Iris pigment epithelial cell (primary cell): ENCODE data around the gene CAMTA1.

Experiments
- DNase-seq: peaks from one replicate; pipeline ENCODE4 v3.0.0-alpha.2; 2011; ENCODE audit warnings: low read depth

The CAMTA1 gene

DNA sequence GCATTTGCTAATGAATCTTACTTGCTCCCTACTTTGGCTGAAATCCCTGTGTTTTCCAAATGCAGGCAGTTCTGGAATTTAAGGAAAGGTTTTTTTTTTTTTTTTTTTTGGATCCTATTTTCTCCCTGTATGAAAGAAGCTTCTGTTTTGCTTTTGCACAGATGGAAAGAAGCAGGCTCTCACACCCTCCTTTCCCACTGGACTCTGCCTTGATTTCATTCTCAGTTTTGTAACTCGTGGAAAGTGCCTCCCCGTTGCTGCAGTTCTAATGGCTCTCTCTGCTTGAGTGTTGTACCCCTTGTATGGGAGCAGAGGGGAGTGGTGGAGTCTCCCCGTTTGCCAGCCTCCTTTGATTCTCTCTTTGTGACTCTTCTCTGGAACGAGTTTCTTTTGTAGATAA, 291.9 kb downstream of the CAMTA1 start:
- no peak for DNase-seq

DNA sequence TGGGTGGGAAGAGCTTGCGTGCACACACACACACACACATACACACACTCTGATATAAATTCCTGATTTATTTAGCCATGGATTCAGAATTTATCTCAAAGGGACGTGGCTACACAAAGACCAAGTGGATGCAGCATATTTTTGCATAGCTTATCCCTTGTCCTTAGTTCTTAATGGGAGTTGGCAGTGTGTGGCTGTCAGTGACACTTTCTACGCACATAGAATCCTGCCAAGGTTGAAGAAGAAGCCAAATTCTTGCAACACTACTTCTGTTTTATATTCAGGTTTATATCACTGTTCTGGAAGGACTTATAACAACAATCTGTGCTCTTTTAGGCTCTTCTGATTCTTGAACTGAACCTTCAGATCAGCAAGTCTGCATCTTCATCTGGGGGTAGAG, 292.7 kb downstream of the CAMTA1 start:
- no peak for DNase-seq

DNA sequence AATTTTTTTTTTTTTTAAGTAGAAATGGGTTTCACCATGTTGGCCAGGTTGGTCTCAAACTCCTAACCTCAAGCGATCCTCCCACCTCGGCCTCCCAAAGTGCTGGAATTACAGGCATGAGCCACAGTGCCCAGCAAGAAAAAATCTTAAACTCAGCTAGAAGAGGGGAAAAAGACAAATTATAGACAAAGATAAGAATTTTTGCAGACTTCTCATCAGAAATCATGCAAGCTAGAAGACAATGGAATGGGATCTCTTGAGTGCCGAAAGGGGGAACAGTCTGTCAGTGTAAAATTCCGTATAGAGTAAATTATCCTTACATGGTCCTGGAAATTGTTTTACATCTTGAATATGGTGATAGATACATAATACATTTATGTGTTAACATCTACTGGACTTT, 294.4 kb downstream of the CAMTA1 start:
- no peak for DNase-seq

DNA sequence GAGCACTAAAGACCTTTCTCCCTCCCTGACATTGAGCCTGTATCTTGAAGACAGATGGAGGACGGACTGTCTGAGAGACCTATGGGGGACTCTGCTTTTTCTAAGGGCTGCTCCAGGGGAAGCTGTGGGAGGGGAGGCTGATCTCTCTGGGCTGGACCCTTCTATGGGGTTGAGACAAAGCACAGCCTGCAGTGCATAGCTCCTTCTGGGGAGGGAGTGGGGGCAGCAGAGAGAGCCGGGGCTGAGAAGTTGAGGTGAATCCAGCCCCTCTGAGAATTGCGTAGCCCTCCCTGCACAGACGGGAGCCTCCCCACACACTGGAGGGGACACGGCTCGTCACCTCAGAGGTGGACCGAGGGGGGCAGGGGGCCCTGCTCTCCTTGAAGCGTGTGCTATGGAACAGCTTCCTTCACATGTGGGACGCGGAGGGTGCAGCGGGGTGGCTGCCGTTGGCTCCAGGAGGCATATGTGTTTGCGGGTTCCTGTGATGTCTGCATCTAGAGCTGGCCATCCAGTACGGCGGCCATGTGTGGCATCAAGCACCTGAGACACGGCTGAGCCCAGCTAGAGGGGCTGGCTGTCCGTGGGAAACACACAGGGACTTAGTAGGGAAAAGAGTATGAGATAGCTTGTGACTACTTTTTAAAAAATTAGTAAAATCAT, 299.1 kb downstream of the CAMTA1 start:
- DNase-seq: no peak

DNA sequence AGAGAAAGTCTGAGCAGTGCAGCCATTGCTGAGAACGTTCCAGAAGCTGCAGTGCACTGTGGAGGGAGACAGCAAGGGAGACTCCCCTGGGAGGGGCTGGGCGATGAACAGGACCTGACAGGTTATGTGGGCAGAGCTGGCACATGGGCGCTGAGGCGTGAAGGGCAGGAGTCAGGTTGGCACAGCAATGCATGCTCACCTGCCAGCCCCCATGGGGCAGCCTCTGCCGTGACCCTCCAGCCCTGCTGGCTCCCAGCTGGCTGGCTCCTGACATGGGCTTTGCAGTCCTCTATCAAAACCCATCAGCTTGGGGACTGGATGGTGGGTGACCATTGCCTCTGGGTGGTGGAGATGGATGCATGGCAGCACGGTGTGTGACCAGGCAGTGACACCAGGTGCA, 300.3 kb downstream of the CAMTA1 start:
- DNase-seq: no peak

DNA sequence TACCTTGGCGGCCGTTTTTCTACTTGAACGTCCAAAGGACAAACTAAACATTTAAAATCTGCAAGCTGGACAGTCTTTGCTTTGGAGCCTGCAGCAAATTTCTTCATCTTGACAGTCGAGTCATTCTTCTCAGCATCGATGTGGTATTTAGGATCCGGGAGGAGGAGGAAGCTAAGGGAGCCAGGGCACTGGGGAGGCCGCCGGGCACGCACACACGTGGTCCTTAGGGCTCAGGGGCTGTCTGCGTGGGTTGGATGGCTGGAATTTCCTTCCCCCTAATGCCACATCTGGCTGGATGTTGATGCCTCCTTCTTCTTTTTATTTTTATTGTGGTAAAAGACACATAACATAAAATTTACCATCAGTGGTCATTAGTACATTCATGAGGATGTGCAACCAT, 300.9 kb downstream of the CAMTA1 start:
- DNase-seq: no peak

DNA sequence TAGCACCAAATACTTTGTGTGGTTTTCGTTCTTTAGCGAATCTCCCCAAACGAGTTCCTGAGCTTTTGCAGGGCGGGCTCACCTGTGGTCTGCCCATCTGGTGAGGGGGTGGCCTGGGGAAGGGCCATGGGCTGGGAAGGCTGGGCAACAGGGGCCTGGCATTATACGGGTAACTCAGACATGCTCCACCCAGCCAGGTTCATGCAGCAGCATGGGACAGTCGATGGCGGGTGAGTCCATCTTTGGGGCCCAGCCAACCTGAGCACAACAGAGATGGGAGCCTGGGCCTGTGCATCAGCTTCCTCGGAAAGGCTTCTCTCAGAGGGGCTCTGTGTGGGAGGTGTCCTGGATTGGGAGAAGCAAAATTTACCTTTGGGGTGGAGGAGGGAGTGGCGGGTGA, 302.6 kb downstream of the CAMTA1 start:
- no peak for DNase-seq

DNA sequence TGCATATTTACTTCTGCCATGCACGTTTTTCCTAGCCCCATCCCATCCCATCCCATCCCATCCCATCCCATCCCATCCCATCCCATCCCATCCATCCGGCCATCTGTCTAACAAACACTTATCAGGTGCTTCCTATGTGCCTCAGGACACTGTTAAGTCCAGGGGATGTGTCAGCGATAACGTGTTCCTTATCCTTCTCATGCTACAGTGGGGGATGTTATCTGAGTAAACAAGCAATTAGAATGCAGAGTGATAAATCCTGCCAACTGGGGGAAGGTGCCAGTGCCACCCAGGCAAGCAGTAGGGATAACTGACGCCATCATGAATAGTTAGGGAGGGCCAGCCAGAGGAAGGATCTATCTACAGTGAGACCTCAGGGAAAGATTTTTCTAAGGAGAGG, 304.2 kb downstream of the CAMTA1 start:
- no peak for DNase-seq

DNA sequence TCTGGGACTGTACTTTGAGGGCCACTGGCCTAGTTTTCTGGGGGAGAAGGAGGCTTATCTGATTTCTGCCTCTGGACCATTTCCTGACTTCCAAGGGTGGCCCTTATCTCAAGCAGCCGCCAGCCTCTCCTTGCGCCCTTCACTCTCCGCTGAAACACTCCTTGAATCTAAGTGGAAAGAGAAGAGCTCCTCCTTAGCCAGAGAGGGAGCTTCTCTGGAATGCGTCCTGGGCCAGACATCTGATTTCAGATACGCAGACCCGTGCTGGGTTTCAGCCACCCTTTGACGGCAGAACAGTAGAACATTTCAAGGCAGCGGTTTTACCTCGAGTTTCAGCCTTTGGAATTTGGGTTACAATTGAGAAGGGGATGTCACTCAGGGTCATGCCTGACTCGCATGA, 308.0 kb downstream of the CAMTA1 start:
- no peak for DNase-seq

DNA sequence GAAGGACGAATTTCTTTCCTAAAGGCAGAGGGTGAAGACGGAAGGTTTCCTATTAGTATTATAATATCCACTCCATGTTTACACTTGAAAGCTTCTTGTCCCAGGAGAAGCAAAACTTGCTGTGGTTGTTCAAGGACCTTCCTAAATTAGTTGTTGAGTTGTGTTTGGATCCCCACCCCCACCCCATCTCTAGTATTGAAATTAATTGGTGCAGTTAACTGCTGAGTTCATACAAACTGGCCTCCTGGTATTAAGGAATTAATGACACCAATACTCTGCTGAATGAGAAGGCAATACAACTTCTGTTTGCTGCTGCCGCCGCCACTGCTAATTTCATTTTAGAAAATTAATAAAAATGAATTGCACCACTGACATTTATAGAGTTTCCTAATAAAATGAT, 308.8 kb downstream of the CAMTA1 start:
- DNase-seq: no peak

DNA sequence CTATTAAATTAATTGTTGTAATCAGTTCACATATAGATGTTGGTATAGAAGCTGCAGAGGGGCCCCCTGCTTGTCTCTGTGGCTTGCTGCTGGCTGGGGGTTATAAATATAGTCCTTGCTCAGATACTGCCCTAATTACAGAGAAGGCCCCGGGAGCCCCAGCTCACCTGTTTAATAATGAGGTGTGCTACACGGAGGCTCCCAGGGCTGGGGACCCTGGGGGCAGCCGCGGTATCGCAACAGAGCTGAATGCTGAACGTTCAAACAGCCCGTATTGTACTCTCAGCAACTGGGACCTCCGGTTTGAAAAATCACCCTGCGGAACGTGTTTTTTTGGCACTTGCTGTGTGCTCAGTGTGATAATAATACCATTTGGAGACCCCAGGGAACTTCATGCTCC, 309.3 kb downstream of the CAMTA1 start:
- no peak for DNase-seq

DNA sequence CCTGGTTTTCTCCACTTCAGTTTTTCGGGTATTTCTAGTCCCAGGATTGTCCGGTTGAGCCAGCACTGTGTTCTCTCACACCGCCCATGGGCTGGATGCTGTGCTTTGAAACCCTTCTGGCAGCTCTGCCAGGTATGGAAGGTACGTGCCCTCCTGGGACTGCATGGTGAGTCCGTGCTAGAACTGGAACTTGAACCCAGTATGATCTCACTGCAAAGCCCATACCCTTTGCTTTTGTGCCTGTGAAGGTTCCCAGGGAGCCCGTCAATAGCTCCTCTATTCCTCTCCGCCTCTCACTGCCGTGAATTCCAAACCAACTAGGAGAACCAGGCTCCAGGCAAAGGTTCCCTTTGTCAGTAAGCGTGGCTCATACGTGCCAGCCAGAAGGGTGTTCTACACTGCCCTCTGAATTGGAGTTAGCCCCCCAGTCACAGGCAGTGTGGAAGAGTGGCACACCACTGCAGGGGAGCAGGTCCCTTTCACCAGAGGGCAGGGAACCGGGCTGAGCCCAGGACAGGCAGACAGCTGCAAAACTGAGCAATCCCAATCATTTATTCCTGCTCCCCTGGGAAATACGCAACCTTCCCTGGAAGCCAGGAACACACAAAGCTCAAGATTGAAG, 310.2 kb downstream of the CAMTA1 start:
- no peak for DNase-seq

DNA sequence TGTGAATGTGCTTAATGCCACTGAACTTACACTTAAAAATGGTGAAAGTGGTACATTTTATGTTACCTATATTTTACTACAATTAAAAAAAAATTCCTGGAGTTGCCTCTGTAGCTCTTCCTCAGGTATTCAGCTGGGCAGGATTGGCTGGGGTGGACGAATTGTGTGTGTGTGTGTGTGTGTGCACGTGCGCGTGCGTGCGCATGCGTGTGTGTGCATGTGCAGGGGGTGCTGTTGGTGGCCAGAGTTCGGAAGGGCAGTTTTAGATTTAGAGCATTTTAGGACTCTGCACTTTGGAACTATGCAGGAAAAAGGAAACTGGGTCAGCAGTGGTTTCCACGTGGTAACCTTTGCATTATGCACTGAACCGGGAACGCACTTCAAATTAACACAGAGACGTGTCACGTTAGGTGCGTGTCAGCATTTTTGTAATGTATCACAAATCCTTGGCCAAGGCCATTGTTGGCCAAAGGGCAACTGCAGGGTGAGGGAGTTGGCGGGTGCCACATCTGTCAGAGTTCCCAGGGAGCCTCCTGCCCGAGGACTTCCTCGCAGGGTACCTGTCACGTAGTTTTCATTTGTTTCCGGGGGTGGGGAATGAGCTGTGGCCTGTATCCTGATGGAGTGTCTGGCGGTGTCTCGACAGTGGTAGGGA, 312.8 kb downstream of the CAMTA1 start:
- no peak for DNase-seq

DNA sequence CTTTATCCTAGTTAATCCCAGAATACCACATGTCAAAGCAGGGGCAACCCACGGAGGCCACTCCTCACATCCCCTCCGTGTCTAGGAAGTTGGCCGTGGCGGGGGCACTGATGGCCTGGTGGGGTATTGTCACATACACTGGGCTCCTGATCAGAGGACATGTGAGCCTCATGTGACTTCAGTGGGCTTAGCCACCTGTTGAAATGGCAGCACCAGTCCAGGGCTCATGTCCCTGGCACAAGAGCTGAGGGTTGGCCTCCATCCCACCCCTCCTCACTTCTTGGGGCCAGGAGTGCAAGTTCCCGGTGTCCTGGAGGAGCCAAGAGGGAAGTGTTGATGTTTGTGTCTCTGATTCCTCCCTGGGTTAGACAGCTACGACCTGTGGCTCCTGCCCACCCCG, 313.4 kb downstream of the CAMTA1 start:
- no peak for DNase-seq

DNA sequence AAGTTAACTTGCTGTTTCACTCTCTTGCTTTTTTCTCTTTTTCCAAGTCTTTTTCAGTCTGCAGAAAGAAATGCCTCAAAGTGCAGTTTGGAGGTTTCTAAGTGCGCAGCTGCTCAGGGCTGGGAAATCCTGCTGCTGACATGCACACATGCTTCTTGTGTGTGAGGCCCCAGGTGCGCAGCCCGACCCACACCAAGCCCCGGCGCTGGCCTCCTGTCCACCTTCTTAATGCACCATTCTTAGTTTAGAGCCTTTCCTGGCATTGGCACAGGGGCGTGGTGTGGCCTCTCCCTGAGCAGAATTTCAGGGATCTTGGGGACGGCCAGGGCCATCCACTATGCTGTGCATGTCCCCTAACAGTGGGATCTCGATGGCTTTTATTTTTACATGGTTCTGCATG, 315.2 kb downstream of the CAMTA1 start:
- DNase-seq: no peak

DNA sequence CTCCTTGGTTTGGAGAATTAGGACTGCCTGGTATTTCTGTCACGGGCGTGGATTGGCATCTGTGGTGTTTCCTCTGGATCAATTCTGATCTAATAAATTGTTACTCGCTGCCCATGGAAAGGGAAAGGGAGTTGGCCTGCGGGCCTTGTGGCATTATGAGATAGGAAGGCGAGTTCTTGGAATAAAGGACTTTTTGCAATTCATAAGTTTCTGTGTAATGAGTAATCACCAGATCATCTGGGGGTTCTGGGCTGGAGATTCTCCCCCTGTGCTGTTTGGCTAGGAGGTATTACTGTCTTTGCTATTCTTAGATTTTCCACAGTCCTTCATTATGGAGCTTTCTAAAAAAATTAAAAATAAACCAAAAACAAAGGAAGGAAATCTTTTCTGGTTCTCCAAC, 315.9 kb downstream of the CAMTA1 start:
- no peak for DNase-seq

DNA sequence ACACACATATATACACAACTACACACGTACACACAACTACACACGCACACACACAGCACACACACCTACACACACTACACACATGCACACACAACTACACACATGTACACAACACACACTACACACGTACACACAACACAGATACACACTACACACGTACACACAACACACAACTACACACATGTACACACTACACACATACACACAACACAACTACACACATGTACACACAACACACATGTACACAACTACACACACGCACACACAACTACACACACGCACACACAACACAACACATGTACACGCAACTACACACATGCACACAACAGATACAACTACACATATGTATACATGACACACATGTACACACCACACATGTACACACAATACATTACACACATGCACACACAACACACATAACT, 318.1 kb downstream of the CAMTA1 start:
- DNase-seq: no peak

DNA sequence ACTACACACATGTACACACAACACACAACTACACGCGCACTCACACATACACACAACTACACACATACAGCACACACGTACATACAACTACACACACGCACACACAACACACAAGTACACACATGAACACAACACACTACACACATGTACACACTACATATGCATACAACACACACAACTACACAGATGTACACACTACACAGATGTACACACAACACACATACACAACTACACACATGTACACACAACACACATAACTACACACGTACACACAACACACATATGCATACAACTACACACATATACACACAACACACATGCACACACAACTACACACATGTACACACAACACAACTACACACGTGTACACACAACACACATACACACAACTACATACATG, 318.6 kb downstream of the CAMTA1 start:
- no peak for DNase-seq

DNA sequence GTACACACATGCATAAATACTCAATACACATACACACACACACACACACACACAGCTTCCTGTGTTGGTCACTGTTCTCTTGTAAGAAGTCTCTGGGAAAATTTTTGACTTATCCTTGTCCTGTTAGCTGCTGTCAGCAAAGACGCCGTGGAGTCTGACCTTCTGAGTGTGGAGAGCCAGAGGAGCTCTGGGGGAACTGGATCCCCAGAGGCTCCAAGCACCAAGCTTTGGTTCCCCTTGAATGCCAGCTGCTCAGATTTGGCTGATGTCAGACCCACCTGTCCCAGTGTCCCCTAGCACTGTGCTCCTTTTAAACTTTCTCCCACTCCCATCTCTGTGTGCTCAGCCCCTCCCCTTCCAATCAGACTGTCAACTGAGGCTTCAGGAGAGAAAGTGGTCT, 319.1 kb downstream of the CAMTA1 start:
- DNase-seq: no peak

DNA sequence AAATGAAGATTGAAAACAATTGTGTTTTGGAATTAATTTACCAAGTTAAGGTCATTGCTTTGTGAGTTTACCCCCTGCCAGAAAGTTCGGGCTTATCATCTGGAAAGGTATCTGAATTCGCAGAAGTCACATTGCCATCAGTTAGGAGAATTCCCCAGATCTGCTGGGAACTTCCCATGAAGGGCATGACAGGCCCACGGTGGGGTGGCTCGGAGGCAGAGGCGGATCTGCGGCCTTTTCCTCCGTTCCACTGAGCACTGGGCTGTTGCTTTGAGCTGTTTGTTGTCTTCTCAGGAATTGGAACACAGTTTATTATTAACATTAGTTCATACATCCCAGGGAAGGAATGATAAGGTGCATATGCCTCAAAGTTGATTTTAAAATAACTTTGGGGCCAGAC, 320.0 kb downstream of the CAMTA1 start:
- DNase-seq: no peak

DNA sequence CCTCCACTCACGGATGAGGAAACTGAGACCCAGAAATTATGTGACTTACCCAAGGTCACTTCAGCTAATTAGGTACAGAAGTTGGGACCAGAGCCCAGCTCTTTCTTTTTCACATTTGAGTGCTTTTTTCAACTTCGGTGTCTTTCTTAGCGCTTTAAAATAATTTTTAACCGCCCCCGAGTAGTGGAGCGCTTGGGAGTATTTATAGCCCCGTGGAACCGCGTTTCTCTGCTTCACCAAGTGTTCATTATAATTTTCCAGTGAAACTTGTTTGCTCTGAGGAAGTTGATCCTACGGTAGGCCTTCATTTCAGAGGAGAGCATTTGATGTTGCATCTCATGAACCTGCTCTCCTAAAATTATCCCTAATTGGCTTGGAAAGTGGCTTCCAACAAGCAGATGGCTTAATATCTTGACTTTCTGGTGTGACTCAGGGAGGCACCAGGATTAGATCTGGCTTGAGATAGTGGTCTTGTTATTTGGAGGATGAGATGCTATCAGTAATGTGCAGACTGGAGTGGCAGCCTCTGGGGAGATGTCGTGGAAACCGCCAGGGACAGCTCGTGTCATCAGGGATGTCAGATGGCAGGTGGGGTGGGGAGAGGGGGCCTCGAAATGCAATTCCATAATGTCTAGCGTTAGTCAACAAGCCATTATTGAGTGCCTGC, 321.3 kb downstream of the CAMTA1 start:
- DNase-seq: no peak

DNA sequence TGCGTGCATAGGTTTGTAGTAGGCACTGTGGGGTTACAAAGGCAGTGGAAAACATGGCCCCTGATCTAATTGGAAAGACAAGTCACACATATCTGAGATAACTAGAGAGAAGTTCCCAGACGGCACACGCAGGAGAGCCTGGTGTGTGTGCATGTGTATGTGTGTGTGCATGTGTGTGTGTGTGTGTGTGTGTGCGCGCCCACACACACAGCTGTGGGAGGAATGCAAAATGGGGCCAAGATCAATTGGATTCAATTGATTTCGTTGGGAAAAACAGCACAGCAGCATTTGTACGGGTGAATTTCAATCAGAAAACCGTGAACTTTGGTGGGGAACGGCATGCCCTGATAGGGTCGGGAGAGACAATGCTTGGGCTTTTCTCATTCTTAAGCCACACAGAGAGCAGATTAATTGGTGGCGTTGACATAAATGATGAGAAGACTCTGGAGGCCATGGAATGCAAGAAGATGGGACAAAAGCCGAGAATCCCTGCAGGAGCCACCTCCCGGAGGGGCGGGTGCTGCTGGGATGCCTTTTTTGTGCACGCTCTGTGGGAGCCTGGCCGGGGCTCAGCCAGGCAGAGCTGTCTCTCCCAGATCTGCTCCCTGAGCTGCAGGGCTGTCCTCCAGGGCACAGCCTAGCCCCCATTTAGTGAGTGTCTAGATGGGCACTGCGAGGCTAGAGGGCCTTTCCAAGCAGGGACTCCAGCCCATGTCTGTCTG, 322.0 kb downstream of the CAMTA1 start:
- DNase-seq: no peak

DNA sequence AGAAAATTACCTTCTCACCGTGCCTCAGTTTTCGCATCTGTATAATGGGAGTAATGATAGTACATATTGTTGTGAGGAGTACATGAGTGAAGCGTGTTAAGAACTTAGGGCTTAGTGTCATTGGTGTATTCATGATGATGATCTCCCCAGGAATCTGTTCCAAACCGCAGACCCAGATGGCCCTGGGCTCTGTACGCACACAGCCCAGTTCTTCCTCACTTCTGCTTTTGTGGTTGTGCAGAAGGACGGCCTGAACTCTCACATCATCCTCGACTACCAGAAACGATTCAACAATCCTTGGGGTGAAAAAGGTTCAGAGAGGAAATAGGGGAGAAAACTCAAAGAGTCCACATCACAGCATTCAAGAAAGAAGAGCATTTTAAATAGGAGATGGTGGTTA, 323.0 kb downstream of the CAMTA1 start:
- DNase-seq: no peak
